ENCODE results near the gene ROBO1.

- TF ChIP-seq TAF1 (IDR thresholded peaks at IDR 0.05; ENCODE audit: borderline replicate concordance, low read depth, low read length) (no peak), POLR2A (IDR thresholded peaks at IDR 0.05; ENCODE audit: low read depth, low read length) (no peak)
These were observed 907.2 kb downstream of the ROBO1 start for GRCh38 chr3:78860567-78860966.

Measured in GM12892 (cell line).